Stimulated activated CD4-positive, alpha-beta T cell treated with anti-CD3 and anti-CD28 coated beads, Interleukin-12 subunit alpha, Interleukin-12 subunit beta, amount 100 ng/mL, for 48 hours (primary cell): Measurements from ENCODE around the gene SELENOO.
A peak's percentile ranks its signal among the peaks of the same experiment; 100 is the strongest.
"Not testable (repeated sequence)": the region's sequence is repeated elsewhere in the genome, so short reads cannot be mapped to it uniquely, and the experiment has no call there.

ENCODE experiments used
- DNase-seq, 3 donors: peaks; one replicate each; pipeline ENCODE4 v3.0.0-alpha.2; 2020; ENCODE audit warnings: low read depth in 2 of 3, low spot score in 1 of 3

SELENOO gene

DNA sequence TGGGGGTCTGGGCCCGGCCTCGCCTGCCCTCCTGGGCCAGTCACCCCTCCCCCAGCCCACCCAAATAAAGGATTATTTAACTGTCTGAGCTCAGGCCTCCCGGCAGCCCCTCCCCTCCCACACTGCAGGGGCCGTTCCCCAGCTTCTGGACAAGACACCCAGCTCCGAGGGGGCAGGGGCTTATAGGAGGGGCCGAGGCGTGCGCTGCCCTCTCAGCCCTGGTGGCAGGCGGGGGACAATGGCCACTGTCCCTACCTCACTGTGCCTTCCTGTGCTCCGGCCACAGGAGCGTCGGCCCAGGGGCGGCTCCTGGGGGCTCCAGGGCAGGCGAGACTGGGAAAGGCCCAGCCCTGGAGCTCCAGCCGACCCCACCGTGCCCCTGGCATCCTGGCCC lies 2.2 kb upstream of the SELENOO start:
- DNase-seq, result no peak

DNA sequence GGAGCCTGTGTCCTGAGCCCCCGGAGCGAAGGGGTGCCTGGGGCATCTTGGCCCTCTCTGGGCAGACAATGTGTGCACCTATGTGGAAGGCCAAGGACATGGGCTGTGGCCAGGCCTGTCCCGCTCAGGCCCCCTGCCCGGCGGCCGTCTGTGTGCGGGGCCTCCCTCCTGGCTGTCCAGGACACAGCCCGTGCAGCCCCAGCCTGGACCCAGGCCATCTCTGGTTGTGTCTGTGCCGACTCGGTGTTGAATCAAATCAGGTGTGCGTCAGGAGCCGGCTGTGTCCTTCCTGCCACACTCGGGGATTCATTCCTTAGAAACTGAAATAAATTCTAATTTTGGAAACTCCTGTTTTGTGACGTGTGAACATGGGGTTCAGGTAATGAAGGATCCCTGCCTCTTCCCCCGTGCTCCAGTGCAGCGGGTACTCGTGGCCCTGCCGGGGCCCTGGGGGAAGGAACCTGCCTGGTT lies 1.5 kb upstream of the SELENOO start:
- no peak for DNase-seq

DNA sequence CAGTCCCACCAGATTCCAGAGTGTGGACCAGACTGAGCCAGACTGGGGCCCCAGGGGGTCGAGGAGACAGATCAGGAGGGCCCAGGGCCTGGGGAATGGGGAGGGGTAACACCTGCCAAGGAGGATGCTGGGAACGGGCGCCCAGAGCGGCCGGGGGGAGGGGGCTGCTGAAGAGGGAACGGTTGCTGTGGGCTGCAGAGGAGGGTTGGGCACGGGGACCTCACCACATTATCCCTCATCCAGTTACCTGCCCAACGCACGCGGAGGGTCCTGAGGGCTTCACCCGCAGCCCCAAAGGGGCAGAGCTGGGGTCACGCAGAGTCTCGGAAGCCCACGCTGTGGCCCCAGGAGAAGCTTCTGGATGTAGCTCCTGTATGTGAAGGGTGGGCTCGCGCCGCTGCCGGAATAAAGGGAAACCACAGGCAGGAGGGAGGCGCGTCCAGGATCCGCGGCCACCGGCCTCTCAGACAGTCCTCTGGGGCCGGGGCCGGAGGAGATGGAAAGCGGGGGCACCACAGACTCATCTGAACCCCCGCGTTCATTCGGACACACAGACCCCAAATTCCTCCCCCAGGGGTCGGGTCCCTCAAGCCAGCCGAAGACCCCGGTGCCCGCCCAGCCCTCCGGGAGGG lies 866 bp upstream of the SELENOO start:
- no peak for DNase-seq

DNA sequence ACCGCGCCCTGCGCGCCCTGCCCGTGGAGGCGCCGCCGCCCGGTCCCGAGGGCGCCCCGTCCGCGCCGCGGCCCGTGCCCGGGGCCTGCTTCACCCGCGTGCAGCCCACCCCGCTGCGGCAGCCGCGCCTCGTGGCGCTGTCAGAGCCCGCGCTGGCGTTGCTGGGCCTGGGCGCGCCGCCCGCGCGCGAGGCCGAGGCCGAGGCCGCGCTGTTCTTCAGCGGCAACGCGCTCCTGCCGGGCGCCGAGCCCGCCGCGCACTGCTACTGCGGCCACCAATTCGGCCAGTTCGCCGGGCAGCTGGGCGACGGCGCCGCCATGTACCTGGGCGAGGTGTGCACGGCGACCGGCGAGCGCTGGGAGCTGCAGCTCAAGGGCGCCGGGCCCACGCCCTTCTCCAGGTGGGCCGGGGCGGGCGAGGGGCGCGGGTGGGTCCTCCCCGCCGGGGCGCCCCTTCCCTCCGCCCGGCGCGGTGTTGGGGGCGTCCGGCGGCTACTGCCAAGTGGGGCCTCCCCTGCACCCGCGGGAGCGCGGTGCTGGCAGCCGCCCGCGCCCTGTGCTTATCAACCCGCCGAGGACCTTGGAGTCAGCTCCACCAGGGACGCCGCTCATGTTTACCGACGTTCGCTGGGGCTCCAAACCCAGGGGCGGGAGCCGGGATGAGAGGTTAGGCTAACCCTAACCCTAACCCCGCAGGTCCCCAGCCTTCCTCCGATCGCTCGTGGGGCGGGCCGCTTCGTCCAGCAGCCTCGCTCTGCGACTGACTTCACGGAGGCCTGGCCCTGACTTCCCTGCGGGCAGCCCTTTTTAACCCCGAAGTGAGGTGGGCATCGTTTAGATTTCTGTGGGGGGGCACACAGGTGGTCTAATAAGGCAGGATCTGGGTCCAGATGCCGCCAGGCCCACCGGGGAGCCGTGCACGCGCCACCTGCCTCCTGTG lies 649 bp downstream of the SELENOO start:
- no peak for DNase-seq

DNA sequence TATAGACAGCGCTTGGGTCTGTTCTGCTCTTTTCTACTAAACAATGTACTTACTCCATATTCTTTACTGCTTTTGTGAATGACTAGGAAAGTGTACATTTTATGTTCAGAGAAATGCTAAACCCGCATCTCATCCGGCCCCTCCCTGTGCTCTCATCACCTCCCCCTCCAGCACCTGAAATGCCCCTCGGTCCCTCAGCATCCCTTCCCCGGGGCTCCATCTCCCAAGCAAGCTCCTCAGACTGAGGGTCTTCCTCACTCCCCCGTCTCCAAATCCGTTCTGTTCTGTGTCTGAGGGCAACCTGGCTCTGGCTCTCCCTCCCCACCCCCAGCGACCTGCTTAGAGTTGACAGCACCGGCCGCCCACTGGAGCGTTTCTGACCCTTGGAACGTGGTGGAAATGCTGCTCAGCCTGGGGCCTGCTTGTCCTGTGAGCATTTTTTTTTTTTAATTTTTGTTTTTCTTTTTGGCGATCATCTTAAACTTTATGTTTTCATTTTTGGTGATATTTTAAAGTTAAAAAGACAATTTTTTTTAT lies 1.4 kb downstream of the SELENOO start:
- no peak for DNase-seq

DNA sequence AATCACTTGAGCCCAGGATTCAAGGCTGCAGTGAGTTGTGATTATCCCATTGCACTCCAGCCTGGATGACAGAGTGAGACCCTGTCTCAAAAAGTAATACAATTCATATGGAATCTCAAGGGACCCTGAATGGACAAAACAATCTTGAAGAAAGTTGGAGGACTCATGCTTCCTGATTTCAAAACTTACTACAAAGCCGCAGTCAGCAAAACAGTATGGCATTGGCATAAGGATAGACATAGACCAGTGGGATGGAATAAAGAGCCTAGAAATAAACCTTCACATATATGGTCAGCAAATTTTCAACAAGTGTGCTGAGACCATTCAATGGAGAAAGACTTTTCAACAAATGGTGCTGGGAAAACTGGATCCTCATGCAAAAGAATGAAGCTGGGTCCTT lies 2.5 kb downstream of the SELENOO start:
- DNase-seq, result no peak

DNA sequence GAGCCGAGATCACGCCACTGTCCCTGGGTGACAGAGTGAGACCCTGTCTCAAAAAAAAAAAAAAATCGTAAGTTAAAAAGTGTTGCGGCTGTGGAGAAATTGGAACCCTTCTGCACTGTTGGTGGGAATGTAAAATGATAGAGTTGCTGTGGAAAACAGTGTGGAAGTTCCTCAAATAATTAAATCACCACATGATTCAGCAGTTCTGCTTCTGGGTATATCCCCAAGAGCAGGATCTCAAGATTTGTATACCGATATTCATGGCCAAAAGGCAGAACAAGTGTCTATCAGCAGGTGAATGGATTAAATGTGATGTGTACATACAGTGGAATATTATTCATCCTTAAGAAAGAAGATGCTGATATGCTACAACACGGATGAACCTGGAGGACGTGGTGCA lies 3.8 kb downstream of the SELENOO start:
- no peak for DNase-seq

DNA sequence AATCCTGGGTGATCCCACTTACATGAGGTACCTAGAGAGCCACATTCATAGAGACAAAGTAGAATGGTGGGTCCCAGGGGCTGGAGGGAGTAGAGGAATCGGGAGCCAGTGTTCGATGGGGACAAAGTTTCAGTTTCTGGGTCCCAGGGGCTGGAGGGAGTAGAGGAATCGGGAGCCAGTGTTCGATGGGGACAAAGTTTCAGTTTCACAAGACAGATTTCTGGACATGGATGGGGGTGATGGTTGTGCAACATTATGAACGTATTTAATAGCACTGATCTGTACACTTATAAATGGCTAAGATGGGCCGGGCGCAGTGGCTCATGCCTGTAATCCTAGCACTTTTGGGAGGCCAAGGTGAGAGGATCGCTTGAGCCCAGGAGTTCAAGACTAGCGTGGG lies 4.2 kb downstream of the SELENOO start:
- DNase-seq, result not testable (repeated sequence)

DNA sequence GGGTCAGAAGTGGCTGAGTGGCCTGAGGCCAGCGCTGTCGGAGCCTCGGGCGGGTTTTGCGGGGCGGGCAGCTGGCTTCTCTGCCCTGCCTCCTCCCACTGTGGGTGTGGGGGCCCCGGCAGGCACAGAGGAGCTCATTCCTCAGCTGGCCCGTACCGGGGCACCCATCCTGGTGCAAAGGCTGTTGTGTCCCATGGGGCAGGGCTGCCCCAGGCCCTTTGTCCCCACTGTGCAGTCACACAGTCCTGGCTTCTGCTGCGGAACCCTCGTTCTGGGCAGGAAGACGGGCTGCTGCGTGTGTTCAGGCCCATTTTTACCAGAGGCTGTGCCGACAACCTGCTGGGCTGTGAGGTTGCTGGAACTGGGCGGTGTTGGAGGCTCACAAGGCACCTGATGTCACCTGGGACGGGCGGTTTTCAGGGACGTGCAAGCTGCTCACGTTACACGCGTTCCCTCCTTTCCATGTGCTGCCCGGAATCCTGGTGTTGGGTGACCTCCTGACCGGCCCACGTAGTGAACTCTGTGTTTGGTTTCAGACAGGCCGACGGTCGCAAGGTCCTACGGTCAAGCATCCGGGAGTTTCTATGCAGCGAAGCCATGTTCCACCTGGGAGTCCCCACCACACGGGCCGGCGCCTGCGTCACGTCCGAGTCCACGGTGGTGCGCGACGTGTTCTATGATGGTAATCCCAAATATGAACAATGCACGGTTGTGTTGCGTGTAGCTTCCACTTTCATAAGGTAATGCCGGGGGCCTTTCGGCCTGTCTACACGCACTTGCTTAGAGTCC lies 5.2 kb downstream of the SELENOO start:
- DNase-seq, result no peak

DNA sequence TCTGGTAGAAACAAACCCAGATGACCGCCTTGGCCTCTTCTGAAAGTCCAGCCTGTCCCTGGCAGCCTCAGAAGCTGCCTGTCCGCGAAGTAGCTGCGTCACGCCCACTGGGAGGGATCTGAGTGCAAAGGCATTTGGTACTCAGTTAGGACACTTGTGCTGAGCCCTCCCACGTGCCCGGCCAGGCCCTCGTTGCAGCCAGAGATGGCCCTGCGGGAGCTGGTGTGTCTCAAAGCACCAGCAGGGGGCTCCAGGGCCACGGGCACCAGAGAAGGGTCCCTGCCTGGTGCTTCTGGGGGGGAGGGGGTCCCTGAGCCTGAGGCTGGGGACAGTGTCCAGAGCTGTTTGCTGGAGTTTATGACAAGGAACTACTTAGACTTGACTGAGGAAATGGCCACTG lies 5.8 kb downstream of the SELENOO start:
- no peak for DNase-seq

DNA sequence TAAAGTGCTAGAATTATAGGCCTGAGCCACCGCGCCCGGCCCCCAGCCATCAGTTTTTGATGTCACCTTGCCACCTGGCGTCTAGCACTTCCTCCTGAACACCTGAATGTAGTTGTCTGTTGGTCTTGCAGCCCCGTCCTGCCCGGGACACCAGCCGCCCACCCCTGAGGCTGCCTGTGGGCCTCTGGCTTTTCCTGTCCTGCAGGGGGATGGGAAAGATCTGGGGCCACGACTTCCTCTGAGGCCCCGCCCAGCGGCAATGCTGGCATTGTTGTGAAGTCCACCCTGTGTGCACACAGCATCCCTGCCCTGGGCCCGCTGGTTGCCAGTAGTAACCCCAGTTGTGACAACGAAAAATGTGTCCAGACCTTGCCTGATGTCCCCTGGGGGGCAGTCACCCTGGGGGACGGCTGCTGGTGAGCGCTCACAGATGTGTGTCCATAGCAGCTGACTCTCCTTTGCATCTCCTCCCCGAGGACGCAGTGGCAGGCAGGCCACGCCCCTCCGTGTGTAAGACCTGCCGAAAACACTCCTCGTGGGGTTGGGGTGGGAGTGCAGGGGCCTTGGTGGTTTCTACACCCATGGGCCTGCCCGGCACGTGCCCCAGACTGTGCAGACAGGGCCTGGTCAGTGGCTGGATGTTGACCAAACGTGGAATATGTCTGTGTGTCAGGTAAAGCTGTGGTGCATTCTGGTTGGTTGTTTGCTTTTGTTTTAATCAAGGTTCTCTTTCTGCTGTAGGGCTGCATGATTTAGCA lies 6.8 kb downstream of the SELENOO start:
- DNase-seq, result no peak

DNA sequence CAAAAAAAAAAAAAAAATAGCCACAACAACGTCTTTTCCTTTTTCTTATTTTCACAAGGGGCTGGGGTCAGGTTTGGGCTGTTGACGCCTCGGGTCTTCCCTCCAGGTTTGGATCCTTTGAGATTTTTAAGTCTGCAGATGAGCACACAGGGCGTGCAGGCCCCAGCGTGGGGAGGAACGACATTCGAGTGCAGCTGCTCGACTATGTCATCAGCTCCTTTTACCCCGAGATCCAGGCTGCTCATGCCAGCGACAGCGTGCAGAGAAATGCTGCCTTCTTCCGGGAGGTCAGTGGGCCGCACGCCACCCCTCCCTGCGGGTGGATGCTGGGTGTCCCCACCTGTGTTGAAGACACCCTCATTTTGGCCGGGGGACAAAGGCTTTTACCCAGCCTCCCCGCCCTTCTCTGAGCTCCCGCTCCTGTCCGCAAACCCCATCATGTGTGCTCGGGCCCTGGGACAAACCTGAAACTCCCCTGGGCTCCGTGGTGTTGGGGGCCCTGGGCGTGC lies 7.7 kb downstream of the SELENOO start:
- no peak for DNase-seq

DNA sequence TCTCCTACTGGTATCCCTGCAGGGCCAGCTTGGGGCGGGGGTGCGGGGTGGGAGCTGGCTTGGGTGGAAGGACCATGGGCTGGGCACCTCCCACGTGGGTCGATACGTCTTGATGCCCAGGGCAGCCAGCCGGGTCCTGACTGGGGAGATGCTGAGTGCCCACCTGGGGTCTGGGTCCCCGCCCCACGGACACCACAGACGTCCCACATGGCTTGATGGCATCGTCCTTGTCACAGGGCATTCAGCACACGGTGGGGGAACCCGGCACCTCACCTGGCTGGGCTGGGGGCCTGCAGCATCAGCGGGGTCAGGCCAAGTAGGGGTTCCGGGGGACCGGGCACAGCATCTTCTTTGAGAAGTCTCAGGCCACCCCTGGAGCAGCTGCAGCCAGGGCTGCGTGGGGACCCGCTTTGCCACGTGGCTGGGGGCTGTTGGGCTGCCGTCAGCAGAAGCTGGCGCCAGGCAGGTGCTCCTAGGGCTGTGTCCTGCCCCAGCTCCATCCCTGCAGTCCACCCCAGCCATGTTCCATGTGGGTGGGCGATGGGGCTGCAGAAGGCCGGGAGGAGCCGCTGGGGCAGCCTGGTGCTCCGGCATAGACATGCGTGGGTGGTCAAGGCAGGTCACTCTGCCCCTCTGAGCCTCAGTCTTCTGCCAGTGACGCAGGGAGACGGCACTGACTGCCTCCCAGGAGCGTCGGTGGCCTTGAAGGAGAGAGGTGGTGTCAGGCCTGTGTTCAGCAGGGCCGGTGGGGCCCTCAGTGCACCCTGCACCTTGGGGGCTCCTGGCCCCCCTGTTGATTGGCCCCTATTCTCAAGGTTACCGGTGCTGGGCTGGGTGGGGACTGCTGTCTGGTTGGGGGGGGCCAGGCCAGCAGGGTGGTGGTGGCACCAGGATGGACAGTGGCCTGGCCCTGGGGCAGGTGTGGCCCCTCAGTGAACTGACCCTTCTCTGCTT lies 8.4 kb downstream of the SELENOO start:
- DNase-seq, result no peak

DNA sequence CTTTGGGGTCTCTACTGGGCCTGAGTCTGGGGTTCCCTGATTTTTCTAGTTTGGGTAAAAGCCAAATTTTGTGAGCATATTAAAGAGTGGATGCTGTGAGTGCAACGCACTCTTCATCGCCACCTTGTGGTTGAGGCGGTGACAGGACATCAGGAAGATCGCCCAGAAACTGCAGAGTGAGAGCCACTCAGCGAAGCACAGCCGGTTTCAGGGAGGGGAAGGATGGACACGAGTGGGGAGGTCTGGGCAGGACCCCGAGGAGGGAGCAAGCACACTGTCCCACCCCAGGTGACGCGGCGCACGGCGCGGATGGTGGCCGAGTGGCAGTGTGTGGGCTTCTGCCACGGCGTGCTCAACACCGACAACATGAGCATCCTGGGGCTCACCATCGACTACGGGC lies 9.1 kb downstream of the SELENOO start:
- peak; percentile 37 to 61 (median 60) for DNase-seq

DNA sequence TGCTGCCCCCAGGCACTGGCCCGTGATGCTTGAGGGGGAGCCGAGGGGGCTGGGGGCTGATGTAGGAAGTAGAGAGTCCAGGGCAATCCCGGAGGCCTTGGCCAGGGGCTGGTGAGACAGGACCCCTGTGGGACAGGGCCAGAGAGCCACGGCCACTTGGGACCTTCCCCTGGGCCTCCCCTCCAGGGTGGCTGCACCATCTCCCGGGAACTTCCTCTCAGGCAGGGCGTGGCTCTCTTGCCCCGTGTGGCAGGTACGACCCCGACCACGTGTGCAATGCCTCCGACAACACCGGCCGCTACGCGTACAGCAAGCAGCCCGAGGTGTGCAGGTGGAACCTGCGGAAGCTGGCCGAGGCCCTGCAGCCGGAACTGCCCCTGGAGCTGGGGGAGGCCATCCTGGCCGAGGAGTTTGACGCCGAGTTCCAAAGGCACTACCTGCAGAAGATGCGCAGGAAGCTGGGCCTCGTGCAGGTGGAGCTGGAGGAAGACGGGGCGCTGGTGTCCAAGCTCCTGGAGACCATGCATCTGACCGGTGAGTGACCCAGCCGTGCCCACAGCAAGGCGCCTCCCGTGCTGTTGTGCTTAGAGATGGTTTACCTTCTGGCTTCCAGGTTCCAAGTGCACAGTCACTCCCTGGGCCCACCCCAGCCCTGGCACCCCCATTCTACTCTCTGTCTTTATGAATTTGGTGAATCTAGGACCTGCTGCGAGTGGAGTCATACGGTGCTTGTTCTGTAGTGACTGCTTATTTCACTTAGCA lies 9.7 kb downstream of the SELENOO start:
- DNase-seq, result no peak

DNA sequence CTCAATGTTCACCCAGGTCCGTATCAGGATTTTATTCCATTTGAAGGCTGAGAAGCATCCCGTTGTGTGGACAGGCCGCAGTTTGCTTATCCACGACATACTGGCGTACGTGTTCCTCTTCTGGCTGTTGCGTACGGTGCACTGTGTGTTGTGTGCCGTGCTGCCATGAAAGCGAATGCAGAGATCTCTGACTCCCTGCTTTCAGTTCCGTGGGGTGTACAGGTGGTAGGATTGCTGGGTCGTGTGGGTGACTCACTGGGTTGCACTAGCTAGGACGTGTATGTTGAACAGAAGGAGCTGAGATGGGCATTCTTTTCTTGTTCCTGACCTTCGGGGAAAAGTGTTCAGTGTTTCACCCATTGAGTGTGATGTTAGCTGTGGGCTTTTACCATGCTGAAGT lies 10.3 kb downstream of the SELENOO start:
- no peak for DNase-seq

DNA sequence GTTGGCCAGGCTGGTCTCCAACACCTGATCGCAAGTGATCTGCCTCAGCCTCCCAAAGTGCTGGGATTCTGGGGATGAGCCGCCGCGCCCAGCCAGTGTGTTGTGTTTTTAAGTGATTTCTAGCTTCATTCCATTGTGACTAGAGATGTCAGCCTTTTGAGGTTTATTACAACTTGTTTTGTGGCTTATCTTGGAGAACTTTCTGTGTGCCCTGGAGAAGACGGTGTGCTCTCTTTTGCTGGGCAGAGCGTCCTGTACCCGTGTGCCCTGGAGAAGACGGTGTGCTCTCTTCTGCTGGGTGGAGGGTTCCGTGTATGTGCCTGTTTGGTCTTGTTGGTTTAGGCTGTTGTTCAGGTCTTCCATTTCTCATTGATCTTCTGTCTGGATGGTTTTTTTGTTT lies 12.5 kb downstream of the SELENOO start:
- DNase-seq, result no peak

DNA sequence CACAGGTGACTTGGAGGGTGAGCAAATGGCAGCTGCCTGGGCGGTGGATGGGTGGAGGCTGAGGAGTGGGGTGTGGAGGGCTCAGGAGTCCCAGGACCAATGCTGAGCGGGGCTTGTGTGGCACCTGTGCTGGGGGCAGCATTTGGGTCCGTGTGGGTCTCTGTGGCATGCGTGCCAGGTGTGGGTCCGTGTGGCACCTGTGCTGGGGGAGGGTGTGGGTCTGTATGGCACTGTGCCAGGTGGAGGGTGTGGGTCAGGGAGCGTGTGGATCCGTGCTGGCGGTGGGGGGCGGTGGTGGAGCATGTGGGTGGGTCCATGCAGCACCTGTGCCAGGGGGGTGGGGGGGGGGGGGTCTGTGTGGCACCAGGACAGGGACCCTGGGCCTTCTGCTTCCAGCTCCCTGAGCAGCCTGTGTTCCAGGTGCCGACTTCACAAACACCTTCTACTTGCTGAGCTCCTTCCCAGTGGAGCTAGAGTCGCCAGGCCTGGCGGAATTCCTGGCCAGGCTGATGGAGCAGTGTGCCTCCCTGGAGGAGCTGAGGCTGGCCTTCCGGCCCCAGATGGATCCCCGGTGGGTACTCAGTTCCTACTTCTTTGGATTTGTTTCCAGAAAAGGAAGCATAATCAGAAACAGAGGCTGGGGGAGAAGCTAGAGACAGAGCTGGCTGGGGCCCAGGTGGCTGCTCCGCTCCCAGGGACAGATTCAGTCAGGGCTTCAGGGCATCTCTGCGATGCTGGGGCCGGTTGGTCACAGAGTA lies 14.7 kb downstream of the SELENOO start:
- DNase-seq, result no peak
